H1 (cell line): ENCODE results near the gene ZYX.

Experiments
- ATF2 ChIP-seq: IDR thresholded peaks from 2 replicates; pipeline ENCODE4 v1.6.1; 2012; ENCODE audit warnings: low read length, inconsistent platforms
- EGR1 ChIP-seq: IDR thresholded peaks from 2 replicates; pipeline ENCODE4 v1.6.1; 2011; ENCODE audit warnings: low read depth, low read length, borderline replicate concordance
- GABPA ChIP-seq: IDR thresholded peaks from 2 replicates; pipeline ENCODE4 v1.6.1; 2011; ENCODE audit warnings: mild to moderate bottlenecking, low read length, moderate library complexity, borderline replicate concordance; ENCODE audit not compliant: insufficient read depth
- GTF2F1 ChIP-seq: IDR thresholded peaks from 2 replicates; pipeline ENCODE4 v1.6.1; 2012; ENCODE audit warnings: low read depth, low read length, improper control_type of control experiment, borderline replicate concordance
- KDM4A ChIP-seq: IDR thresholded peaks from one replicate; pipeline ENCODE4 v1.7.1; 2012; ENCODE audit warnings: low read depth, mild to moderate bottlenecking, moderate library complexity, low read length, inconsistent platforms; ENCODE audit not compliant: severe bottlenecking
- POLR2A ChIP-seq, 2 experiments: IDR thresholded peaks; 1 replicate in 1 of 2; 2 replicates in 1 of 2; pipeline ENCODE4 v1.6.1; 2011; ENCODE audit warnings: low read depth in 2 of 2, low read length in 2 of 2, mild to moderate bottlenecking in 2 of 2; ENCODE audit errors: control extremely low read depth in 1 of 2
- YY1 ChIP-seq: IDR thresholded peaks from 2 replicates; pipeline ENCODE4 v1.6.1; 2011; ENCODE audit warnings: low read depth, mild to moderate bottlenecking, low read length
- TF ChIP-seq, protein P1 (sequence below), 3 experiments: IDR thresholded peaks; 1 replicate in 2 of 3; 2 replicates in 1 of 3; pipeline versions ENCODE4 v1.5.1 to v1.6.1; 2011; ENCODE audit warnings: low read length in 3 of 3, mild to moderate bottlenecking in 3 of 3, inconsistent platforms in 2 of 3, low read depth in 1 of 3, moderate library complexity in 1 of 3; ENCODE audit not compliant: insufficient read depth in 1 of 3; ENCODE audit errors: control extremely low read depth in 1 of 3
- TF ChIP-seq, protein P2 (sequence below): IDR thresholded peaks from 2 replicates; pipeline ENCODE4 v1.6.1; 2011; ENCODE audit warnings: low read length, improper control_type of control experiment

DNA sequence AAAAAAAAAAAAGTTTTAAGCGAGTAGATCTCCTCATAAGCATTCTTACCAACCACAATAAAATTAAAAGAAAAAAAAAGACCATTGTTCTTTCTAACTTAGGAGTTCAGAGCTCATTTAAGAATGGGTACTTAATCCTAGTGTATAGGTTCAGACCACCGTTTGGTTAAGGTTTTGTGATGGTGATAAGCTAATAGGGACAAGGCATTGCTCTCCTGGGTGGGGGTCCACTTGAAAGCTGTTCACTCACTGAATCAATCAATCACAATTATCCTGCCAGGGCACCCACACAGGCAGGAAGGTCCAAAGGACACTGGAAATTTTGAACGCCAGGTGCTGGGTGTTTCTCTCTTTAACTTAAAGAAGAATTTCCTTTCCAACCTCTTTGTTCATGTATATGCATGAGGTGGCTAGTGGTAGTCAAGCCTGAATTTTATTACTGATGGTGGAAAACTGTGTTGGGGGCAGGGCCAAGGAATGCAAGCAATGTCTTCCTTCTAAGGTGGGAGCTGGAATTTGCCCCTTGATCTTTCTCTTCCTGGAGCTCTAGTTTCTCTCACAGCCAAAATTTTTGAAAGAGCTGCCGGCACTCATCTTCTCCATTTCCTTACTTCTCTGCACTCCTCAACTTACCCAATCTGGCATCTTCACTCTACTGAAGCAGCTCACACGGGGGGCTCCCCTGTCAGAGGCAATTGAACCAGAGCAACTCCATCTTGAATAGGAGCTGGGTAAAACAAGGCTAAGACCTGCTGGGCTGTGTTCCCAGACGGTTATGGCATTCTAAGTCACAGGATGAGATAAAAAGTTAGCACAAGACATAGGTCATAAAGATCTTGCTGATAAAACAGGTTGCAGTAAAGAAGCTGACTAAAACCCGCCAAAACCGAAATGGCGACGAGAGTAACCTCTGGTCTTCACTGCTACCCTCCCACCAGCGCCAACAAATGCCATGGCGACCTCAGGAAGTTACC, 11.2 kb upstream of the ZYX start:
- TF ChIP-seq ATF2 (no peak), EGR1 (no peak), GTF2F1 (no peak), KDM4A (no peak), POLR2A (IDR thresholded peaks at IDR 0.05; ENCODE audit: control extremely low read depth in 1 of 2, low read depth in 2 of 2, low read length in 2 of 2) (no peak), GABPA (no peak), YY1 (no peak)
- TF ChIP-seq, protein P1, sequence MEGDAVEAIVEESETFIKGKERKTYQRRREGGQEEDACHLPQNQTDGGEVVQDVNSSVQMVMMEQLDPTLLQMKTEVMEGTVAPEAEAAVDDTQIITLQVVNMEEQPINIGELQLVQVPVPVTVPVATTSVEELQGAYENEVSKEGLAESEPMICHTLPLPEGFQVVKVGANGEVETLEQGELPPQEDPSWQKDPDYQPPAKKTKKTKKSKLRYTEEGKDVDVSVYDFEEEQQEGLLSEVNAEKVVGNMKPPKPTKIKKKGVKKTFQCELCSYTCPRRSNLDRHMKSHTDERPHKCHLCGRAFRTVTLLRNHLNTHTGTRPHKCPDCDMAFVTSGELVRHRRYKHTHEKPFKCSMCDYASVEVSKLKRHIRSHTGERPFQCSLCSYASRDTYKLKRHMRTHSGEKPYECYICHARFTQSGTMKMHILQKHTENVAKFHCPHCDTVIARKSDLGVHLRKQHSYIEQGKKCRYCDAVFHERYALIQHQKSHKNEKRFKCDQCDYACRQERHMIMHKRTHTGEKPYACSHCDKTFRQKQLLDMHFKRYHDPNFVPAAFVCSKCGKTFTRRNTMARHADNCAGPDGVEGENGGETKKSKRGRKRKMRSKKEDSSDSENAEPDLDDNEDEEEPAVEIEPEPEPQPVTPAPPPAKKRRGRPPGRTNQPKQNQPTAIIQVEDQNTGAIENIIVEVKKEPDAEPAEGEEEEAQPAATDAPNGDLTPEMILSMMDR (IDR thresholded peaks at IDR 0.05; ENCODE audit: control extremely low read depth in 1 of 3, insufficient read depth in 1 of 3, low read depth in 1 of 3, low read length in 3 of 3): no peak
- TF ChIP-seq, protein P2, sequence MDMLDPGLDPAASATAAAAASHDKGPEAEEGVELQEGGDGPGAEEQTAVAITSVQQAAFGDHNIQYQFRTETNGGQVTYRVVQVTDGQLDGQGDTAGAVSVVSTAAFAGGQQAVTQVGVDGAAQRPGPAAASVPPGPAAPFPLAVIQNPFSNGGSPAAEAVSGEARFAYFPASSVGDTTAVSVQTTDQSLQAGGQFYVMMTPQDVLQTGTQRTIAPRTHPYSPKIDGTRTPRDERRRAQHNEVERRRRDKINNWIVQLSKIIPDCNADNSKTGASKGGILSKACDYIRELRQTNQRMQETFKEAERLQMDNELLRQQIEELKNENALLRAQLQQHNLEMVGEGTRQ: no peak
